ENCODE data around the gene BRCC3. TPM values are rescaled to one million over a fixed set of nuclear protein-coding genes. Genes with fewer than 3 reads are reported as not detected.
A peak's percentile ranks its signal among the peaks of the same experiment; 100 is the strongest.

The BRCC3 gene
- total and polyA plus RNA-seq, 12 donors, result 4.9 to 20.3 (median 15.8) TPM

- ATAC-seq (no peak), DNase-seq (no peak)
- Histone ChIP-seq H3K27me3 (no peaks in the 10 kb centered on the region), H3K36me3 (peaks cover 0 to 15% (median 0%) of the 10 kb centered on the region in 9 donors), H3K4me1 (peaks cover 0 to 35% (median 13%) of the 10 kb centered on the region in 9 donors), H3K9me3 (no peaks in the 10 kb centered on the region), H3K4me3 (peak overlapping the region; percentile 1 to 78 (median 68)), H3K27ac (peak overlapping the region in 9 of 10 donors; percentile 78 to 93 (median 90))
- no peak for TF ChIP-seq CTCF (IDR thresholded peaks at IDR 0.05)
- WGBS, 2 donors, result 3 to 9% methylated on average over 12 of the region's 12 CpGs
- intact Hi-C loops (cut with DNase I), result loop anchor here in 2 of 10 donors (5.0 to 10.0 kb wide), 2 partner anchors 43 to 145 kb away; partner anchors contain the start of genes FUNDC2 (in 1 of the 2) and VBP1 (in 1 of the 2)
Observed at GRCh38 chrX:155070038-155070437, 1.3 kb upstream of the BRCC3 start.

- ATAC-seq, result peak in 6 of 8 donors; percentile 10 to 33 (median 28)
Observed at GRCh38 chrX:155070663-155070974, 689 bp upstream of the BRCC3 start.

GRCh38 chrX:155071694-155072280 lies 479 bp downstream of the BRCC3 start:
- WGBS, 2 donors, result 1 to 3% methylated on average over 16 to 25 of the region's 25 CpGs
- Histone ChIP-seq H3K9me3 (no peaks in the 10 kb centered on the region), H3K27me3 (no peaks in the 10 kb centered on the region), H3K4me3 (peak overlapping the region; percentile 47 to 79 (median 66)), H3K27ac (peak overlapping the region in 9 of 10 donors; percentile 64 to 88 (median 77)), H3K36me3 (peaks cover 0 to 32% (median 0%) of the 10 kb centered on the region in 9 donors), H3K4me1 (peaks cover 0 to 35% (median 13%) of the 10 kb centered on the region in 9 donors)
- no peak for TF ChIP-seq CTCF (IDR thresholded peaks at IDR 0.05)
- ATAC-seq (peak in 5 of 8 donors; percentile 1 to 47 (median 16)), DNase-seq (no peak)
- intact Hi-C loops (cut with DNase I), result loop anchor here in 2 of 10 donors (5.0 to 10.0 kb wide), 2 partner anchors 44 to 143 kb away; partner anchors contain the start of genes FUNDC2 (in 1 of the 2) and VBP1 (in 1 of the 2)

More at GRCh38 chrX:155070663-155070974, 689 bp upstream of the BRCC3 start:
- H3K27ac ChIP-seq, result peak overlapping the region; percentile 78 to 93 (median 90)
- H3K4me3 ChIP-seq, result peak overlapping the region; percentile 23 to 78 (median 68)
- DNase-seq, result no peak
- peaks cover 0 to 35% (median 13%) of the 10 kb centered on the region in 9 donors for H3K4me1 ChIP-seq
- 0 to 1% methylated on average over 16 of the region's 16 CpGs for WGBS, 2 donors
- no peak for TF ChIP-seq CTCF (IDR thresholded peaks at IDR 0.05)
- peaks cover 0 to 21% (median 0%) of the 10 kb centered on the region in 9 donors for H3K36me3 ChIP-seq
- H3K27me3 ChIP-seq, result no peaks in the 10 kb centered on the region
- no peaks in the 10 kb centered on the region for H3K9me3 ChIP-seq
- intact Hi-C loops (cut with DNase I), result loop anchor here in 2 of 10 donors (5.0 to 10.0 kb wide), 2 partner anchors 43 to 144 kb away; partner anchors contain the start of genes FUNDC2 (in 1 of the 2) and VBP1 (in 1 of the 2)

GRCh38 chrX:155086202-155086840 lies 15.0 kb downstream of the BRCC3 start:
- no peaks in the 10 kb centered on the region for H3K9me3 ChIP-seq
- TF ChIP-seq CTCF (IDR thresholded peaks at IDR 0.05), result peak; percentile 13 to 54 (median 51)
- H3K27ac ChIP-seq, result no peak overlapping the region
- ATAC-seq (peak in 1 of 8 donors; percentile 50), DNase-seq (peak in 1 of 2 donors; percentile 11)
- no peak overlapping the region for H3K4me3 ChIP-seq
- WGBS, 2 donors, result 83 to 87% methylated on average over 24 of the region's 24 CpGs
- intact Hi-C loops (cut with DNase I), result no loop called here
- H3K27me3 ChIP-seq, result no peaks in the 10 kb centered on the region
- peaks cover 0 to 53% (median 0%) of the 10 kb centered on the region in 9 donors for H3K36me3 ChIP-seq
- no peaks in the 10 kb centered on the region for H3K4me1 ChIP-seq
